Right lobe of liver (tissue), 6 donors: Measurements from ENCODE around the gene PARVB. TPM values are rescaled to one million over a fixed set of nuclear protein-coding genes. Genes with fewer than 3 reads are reported as not detected.

ENCODE experiments used
- ATAC-seq, 4 donors: fragments of 200-7000 bp; cut with Tn5 transposase; one replicate each; pipeline ENCODE4 v1.9.1; 2020; ENCODE audit warnings: mild to moderate bottlenecking in 4 of 4, moderate library complexity in 4 of 4
- DNase-seq, 3 donors: peaks; one replicate each; pipeline ENCODE4 v3.0.0-alpha.2; 2020
- H3K27ac ChIP-seq, 3 donors: fragments of 200-600 bp; one replicate each; pipeline ENCODE4 v1.8.0; 2022
- H3K27me3 ChIP-seq, 2 donors: fragments of 200-600 bp; one replicate each; pipeline ENCODE4 v1.8.0; 2022
- H3K36me3 ChIP-seq, 4 donors: fragments of 200-600 bp; sonication (generic) in 1 of 4; one replicate each; pipeline versions ENCODE4 v1.5.1 to v1.8.0; 2017 to 2022; ENCODE audit warnings: control low read depth in 1 of 4
- H3K4me1 ChIP-seq, 4 donors: fragments of 200-600 bp; sonication (generic) in 1 of 4; one replicate each; pipeline versions ENCODE4 v1.5.1 to v1.8.0; 2017 to 2022; ENCODE audit warnings: control low read depth in 1 of 4
- H3K4me3 ChIP-seq, 3 donors: fragments of 200-600 bp; one replicate each; pipeline ENCODE4 v1.8.0; 2022
- H3K9me3 ChIP-seq, 4 donors: fragments of 200-600 bp; sonication (generic) in 1 of 4; one replicate each; pipeline versions ENCODE4 v1.5.1 to v1.8.0; 2017 to 2022; ENCODE audit warnings: control low read depth in 1 of 4
- CTCF ChIP-seq, 4 donors: fragments of 200-600 bp in 3 of 4; fragments of 450-650 bp in 1 of 4; IDR thresholded peaks; one replicate each; pipeline versions ENCODE4 v1.5.1 to v1.8.0; 2016 to 2022; ENCODE audit warnings: antibody characterized with exemption in 4 of 4, mild to moderate bottlenecking in 2 of 4
- POLR2A ChIP-seq: fragments of 450-650 bp; IDR thresholded peaks from one replicate; pipeline ENCODE4 v1.6.1; 2017; ENCODE audit warnings: antibody characterized with exemption, mild to moderate bottlenecking
- WGBS: methylation state at CpG from one replicate; pipeline ENCODE4 v1.1.6; 2018; ENCODE audit warnings: low coverage, low lambda C conversion rate; ENCODE audit not compliant: insufficient coverage; ENCODE audit errors: missing lambda C conversion rate; 5-methylcytosine and 5-hydroxymethylcytosine counted together
- intact Hi-C, 2 donors: fragments of 100-400 bp; cut with DNase I; formaldehyde crosslinking; loops; one replicate each; pipeline versions ENCODE4 v1.11.2 to v1.14.1; 2022
- total RNA-seq, 6 experiments: library from RNA; depleted of rRNA in 2 of 6; stranded (reverse); fragments of >200 nt in 2 of 6; fragmentation: NEBNext Ultra II Directional in 3 of 6; extraction: Animal tissue kit (Norgen Biotek cat#: 25700) in 3 of 6; gene quantifications; one replicate each; pipeline versions ENCODE4 v1.1.0 to v1.2.4, GENCODE V29; 2016 to 2023
- donor health status: DM: no; HTN: yes; CAD: no.
- donor health status: DM: no; HTN: no; CAD: no.
- donor health status: DM: no; HTN: no; CAD: no.
- donor health status: DM: no; HTN: yes; CAD: no.
- donor health status: DM: no; HTN: yes; CAD: no.

The PARVB gene
- total RNA-seq, 6 experiments from 2014 or later, result 14.2 to 21.3 (median 15.2) TPM

- ATAC-seq, result no peak
- WGBS, result 78% methylated on average over 4 of the region's 6 CpGs
These were observed 176.3 kb downstream of the PARVB start for GRCh38 chr22:44200451-44200850.

GRCh38 chr22:44200855-44201550 is 176.9 kb downstream of the PARVB start:
- Histone ChIP-seq H3K36me3 (no peaks in the 10 kb centered on the region), H3K27ac (no peak overlapping the region), H3K27me3 (no peaks in the 10 kb centered on the region), H3K9me3 (no peaks in the 10 kb centered on the region), H3K4me3 (no peak overlapping the region), H3K4me1 (no peaks in the 10 kb centered on the region)
- DNase-seq (no peak), ATAC-seq (no peak)
- intact Hi-C loops, result no loop called here
- TF ChIP-seq CTCF (IDR thresholded peaks at IDR 0.05) (no peak), POLR2A (no peak)
- 58% methylated on average over 9 of the region's 17 CpGs for WGBS

More at GRCh38 chr22:44200451-44200850, 176.3 kb downstream of the PARVB start:
- DNase-seq, result no peak
- TF ChIP-seq CTCF (IDR thresholded peaks at IDR 0.05) (no peak), POLR2A (no peak)
- H3K36me3 ChIP-seq, result no peaks in the 10 kb centered on the region
- intact Hi-C loops, result no loop called here
- no peaks in the 10 kb centered on the region for H3K27me3 ChIP-seq
- no peaks in the 10 kb centered on the region for H3K9me3 ChIP-seq
- H3K27ac ChIP-seq, result no peak overlapping the region
- no peak overlapping the region for H3K4me3 ChIP-seq
- no peaks in the 10 kb centered on the region for H3K4me1 ChIP-seq

GRCh38 chr22:44201665-44202064 is 177.6 kb downstream of the PARVB start:
- no peak for ATAC-seq
- Histone ChIP-seq H3K27ac (no peak overlapping the region), H3K4me3 (no peak overlapping the region), H3K27me3 (no peaks in the 10 kb centered on the region), H3K9me3 (no peaks in the 10 kb centered on the region), H3K4me1 (no peaks in the 10 kb centered on the region), H3K36me3 (no peaks in the 10 kb centered on the region)
- TF ChIP-seq POLR2A, result no peak
- no peak for TF ChIP-seq CTCF (IDR thresholded peaks at IDR 0.05)
- no peak for DNase-seq
- WGBS, result 37% methylated on average over 2 of the region's 12 CpGs
- intact Hi-C loops, result no loop called here

GRCh38 chr22:44202261-44202789 is 178.2 kb downstream of the PARVB start:
- H3K4me3 ChIP-seq, result no peak overlapping the region
- no peaks in the 10 kb centered on the region for H3K4me1 ChIP-seq
- TF ChIP-seq POLR2A, result no peak
- no peak for TF ChIP-seq CTCF (IDR thresholded peaks at IDR 0.05)
- H3K9me3 ChIP-seq, result no peaks in the 10 kb centered on the region
- 44% methylated on average over 5 of the region's 11 CpGs for WGBS
- H3K27me3 ChIP-seq, result no peaks in the 10 kb centered on the region
- H3K36me3 ChIP-seq, result no peaks in the 10 kb centered on the region
- intact Hi-C loops, result no loop called here
- no peak for ATAC-seq
- H3K27ac ChIP-seq, result no peak overlapping the region
- no peak for DNase-seq
